NK-92 (cell line): ENCODE measurements around the gene OR52A5.
"Not testable (repeated sequence)": the region's sequence is repeated elsewhere in the genome, so short reads cannot be mapped to it uniquely, and the experiment has no call there.

Experiments used
- DNase-seq: peaks from one replicate; lab custom pipeline; 2025; ENCODE audit not compliant: unreplicated experiment; lab: John Stamatoyannopoulos, UW

OR52A5 gene

DNA sequence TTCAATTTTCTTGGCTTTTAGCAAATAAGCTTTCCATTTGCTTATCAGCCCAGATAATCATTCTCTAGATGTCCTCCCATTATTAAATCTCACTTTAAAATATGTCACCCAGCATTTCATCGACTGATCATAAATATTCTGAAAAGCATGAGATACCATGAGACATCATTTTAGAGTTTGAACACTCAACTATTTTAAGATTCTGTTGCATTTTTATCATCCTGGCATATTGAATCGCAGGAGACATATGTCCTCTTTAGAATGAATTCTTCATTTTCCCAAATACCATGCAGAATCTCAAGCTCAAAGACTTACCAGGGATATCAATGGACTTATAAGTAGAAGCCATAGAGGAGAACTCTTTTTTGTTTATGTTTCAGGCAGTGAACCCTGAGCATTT is at the start of gene OR52A5:
Gene OR52A5 (minus strand): TSS at position 361 of the 400 bp plus-strand sequence. CDS start 5,714 bp downstream, outside the sequence.
- no peak for DNase-seq

GRCh38 chr11:5178046-5178837 is 40.1 kb upstream of the OR52A5 start:
- no peak for DNase-seq

- no peak for DNase-seq
Measured at GRCh38 chr11:5174934-5175333, 36.8 kb upstream of the OR52A5 start.

GRCh38 chr11:5171856-5172255 is 33.7 kb upstream of the OR52A5 start:
- DNase-seq = no peak

- not testable (repeated sequence) for DNase-seq
Measured at GRCh38 chr11:5165898-5166297, 27.7 kb upstream of the OR52A5 start.

GRCh38 chr11:5164807-5165206 is 26.7 kb upstream of the OR52A5 start:
- DNase-seq = not testable (repeated sequence)

- DNase-seq = not testable (repeated sequence)
Measured at GRCh38 chr11:5161045-5161444, 22.9 kb upstream of the OR52A5 start.

DNA sequence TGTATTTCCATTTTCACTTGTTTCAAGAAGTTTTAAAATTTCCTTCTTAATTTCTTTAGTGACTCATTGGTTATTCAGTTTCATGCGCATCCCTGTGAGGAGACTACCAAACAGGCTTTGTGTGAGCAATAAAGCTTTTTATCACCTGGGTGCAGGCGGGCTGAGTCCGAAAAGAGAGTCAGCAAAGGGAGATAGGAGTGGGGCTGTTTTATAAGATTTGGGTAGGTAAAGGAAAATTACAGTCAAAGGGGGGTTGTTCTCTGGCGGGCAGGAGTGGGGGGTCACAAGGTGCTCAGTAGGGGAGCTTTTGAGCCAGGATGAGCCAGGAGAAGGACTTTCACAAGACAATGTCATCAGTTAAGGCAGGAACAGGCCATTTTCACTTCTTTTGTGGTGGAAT is 22.1 kb upstream of the OR52A5 start:
- not testable (repeated sequence) for DNase-seq

DNA sequence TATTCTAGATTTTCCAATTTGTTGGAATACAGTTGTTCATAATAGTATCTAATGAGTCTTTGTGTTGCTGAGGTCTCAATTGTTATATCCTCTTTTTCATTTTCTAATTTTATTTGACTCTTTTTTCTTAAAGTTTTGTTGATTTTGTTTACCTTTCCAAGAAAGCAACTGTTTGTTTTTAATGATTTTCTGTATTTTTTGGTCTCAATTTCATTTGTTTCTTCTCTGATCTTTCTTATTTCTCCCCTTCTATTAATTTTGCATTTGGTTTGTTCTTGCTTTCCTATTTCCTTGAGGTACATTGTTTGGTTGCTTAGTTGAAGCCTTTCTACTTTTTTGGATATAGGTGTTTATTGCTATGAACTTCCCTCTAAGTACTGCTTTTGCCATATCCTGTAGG is 21.6 kb upstream of the OR52A5 start:
- DNase-seq = no peak

DNA sequence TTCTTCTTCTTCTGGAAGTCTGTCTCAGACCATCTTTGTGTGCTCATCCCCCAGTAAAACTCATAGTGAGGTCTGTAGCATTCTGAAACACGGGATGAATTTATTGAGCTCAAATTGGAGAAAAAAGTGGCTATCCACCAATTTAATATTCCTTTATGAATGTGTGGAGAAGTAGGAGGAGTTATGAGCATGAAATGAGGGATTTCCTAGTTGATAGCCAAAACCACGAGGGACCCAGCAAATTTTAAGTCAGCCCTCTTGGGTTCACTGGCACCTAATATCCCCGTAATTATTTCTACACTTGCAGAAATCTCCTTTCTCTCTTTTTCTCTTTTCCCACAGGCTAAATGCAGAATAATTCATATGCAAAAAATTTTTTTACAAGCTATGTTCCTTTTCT is 16.5 kb upstream of the OR52A5 start, which contains the start of gene OR52A1:
Gene OR52A1 (minus strand): TSS at position 101 of the 400 bp plus-strand sequence. CDS start 2,388 bp downstream, outside the sequence.
- no peak for DNase-seq

GRCh38 chr11:5153574-5154431 is 15.6 kb upstream of the OR52A5 start:
- no peak for DNase-seq

- no peak for DNase-seq
Measured at GRCh38 chr11:5151713-5152153, 13.6 kb upstream of the OR52A5 start.

DNA sequence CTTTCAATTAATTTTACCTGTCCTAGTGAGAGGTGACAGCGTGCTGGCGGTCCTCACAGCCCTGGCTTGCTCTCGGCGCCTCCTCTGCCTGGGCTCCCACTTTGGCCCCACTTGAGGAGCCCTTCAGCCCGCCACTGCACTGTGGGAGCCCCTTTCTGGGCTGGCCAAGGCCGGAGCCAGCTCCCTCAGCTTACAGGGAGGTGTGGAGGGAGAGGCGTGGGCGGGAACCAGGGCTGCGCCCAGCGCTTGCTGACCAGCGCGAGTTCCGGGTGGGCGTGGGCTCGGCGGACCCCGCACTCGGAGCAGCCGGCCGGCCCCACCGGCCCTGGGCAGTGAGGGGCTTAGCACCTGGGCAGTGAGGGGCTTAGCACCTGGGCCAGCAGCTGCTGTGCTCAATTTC is 6.0 kb upstream of the OR52A5 start:
- DNase-seq = not testable (repeated sequence)

GRCh38 chr11:5137014-5137413 is 1.1 kb downstream of the OR52A5 start:
- no peak for DNase-seq

DNA sequence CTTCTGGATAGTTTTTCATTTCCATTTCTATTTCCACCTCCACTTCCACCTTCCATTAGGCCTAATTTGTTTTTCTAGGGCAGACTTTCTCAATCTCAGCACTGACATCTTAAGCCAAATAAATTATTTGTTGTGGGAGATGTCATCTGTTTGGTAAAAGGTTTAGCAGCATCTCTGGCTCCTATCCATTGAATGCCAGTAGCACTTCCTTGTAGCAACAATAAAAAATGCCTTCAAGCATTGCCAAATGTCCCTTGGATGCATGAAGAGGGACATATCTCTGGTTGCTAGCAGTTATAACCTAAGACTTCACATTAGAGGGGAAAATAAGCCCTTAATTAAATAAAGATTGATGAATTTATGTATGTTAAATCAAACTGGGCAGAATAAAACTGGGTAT is 1.9 kb downstream of the OR52A5 start:
- DNase-seq = no peak

- DNase-seq = no peak
Measured at GRCh38 chr11:5131584-5132335, 6.4 kb downstream of the OR52A5 start.

- no peak for DNase-seq
Measured at GRCh38 chr11:5129457-5129877, 8.7 kb downstream of the OR52A5 start.

GRCh38 chr11:5124891-5125620 is 13.1 kb downstream of the OR52A5 start:
- no peak for DNase-seq

DNA sequence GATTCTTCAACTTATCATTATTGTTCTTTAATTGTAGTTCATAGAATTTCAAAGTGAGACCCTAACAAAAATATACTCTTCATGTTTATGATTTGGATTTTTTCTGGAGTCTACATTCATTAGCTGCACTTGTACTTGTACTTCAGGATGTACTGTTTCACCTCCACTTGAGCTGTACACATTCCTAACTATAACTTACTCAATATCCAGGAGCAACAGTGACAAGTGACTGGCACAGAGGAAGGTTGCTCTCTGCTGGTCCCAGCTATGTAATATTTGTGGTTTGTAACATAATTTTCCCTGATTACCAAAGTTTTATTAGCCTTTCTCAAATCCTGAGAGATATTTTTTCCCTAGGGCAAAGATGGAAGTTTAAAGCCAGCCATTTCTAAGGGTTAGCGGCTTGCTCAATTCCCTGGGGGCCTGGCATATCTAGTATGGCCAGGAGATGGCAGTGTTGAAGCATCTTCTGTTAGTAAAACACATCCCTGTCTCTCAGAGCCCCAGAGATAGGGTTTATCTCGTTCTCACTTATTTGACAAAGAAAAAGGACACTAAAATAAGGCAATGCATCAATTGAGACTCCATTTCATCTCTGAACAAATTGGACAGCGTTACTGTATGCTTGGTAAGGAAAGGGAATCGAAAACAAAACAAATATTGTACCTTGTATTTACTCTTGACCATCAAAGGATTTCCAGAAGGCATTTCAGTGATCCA is 14.2 kb downstream of the OR52A5 start:
- DNase-seq = no peak

GRCh38 chr11:5118893-5119292 is 19.3 kb downstream of the OR52A5 start:
- no peak for DNase-seq
